H1 (cell line): Measurements from ENCODE around the gene ERO1B. TPM values are rescaled to one million over a fixed set of nuclear protein-coding genes. Genes with fewer than 3 reads are reported as not detected.

Experiments
- CTCF ChIA-PET: fragments of 300-600 bp; sonication (Branson Sonifier 250); formaldehyde crosslinking; loops from one replicate; lab custom pipeline; 2021; ENCODE audit not compliant: partially characterized antibody; lab: Charles Lee
- POLR2A ChIA-PET: fragments of 300-600 bp; sonication (Branson Sonifier 250); formaldehyde crosslinking; loops from one replicate; lab custom pipeline; 2021; ENCODE audit warnings: inconsistent platforms; ENCODE audit not compliant: partially characterized antibody; lab: Charles Lee
- DNase-seq, 2 experiments: peaks; one replicate each; pipeline versions ENCODE4 v3.0.0 to v3.0.0-alpha.2; 2010 to 2022; ENCODE audit warnings: low spot score in 2 of 2, low read depth in 1 of 2, mixed read lengths in 1 of 2
- FAIRE-seq: peaks from 2 replicates; lab custom pipeline; 2011; peaks lifted over from hg19 to GRCh38; lab: Jason Lieb, UNC
- H2AFZ ChIP-seq: 2 replicates; pipeline ENCODE4 v1.8.1; 2012; ENCODE audit warnings: low read length, inconsistent platforms
- H2AK5ac ChIP-seq: 2 replicates; pipeline ENCODE4 v1.6.1; 2013; ENCODE audit warnings: low read depth, low read length
- H2BK120ac ChIP-seq: replicated peaks from 2 replicates; pipeline ENCODE3; 2013; ENCODE audit warnings: low read depth, low read length, inconsistent platforms
- H2BK12ac ChIP-seq: 2 replicates; pipeline ENCODE4 v1.6.1; 2013; ENCODE audit warnings: low read depth, low read length
- H2BK15ac ChIP-seq: 2 replicates; pipeline ENCODE4 v1.6.1; 2013; ENCODE audit warnings: low read length
- H2BK20ac ChIP-seq: 2 replicates; pipeline ENCODE4 v1.6.1; 2013; ENCODE audit warnings: low read length
- H2BK5ac ChIP-seq: 2 replicates; pipeline ENCODE4 v1.6.1; 2013; ENCODE audit warnings: low read depth, low read length
- H3K14ac ChIP-seq: 2 replicates; pipeline ENCODE4 v1.6.1; 2013; ENCODE audit warnings: inconsistent platforms; ENCODE audit not compliant: insufficient read length
- H3K18ac ChIP-seq: 2 replicates; pipeline ENCODE4 v1.6.1; 2013; ENCODE audit warnings: low read length; ENCODE audit errors: extremely low read depth
- H3K23ac ChIP-seq: 2 replicates; pipeline ENCODE4 v1.6.1; 2013; ENCODE audit warnings: inconsistent platforms; ENCODE audit not compliant: insufficient read length
- H3K23me2 ChIP-seq: 2 replicates; pipeline ENCODE4 v1.6.1; 2013; ENCODE audit warnings: low read depth, low read length
- H3K27ac ChIP-seq: 2 replicates; pipeline ENCODE4 v1.6.1; 2011; ENCODE audit warnings: low read depth, low read length, inconsistent platforms
- H3K27me3 ChIP-seq, 4 experiments: replicated peaks in 1 of 4; 1 replicate in 1 of 4; 2 replicates in 3 of 4; pipeline versions ENCODE4 v1.6.1 to v1.8.1; 2011 to 2013; ENCODE audit warnings: low read length in 3 of 4, mild to moderate bottlenecking in 3 of 4, inconsistent platforms in 2 of 4, mixed read lengths in 2 of 4, moderate library complexity in 1 of 4; ENCODE audit not compliant: control insufficient read depth in 3 of 4, insufficient read depth in 3 of 4; ENCODE audit errors: extremely low read depth in 1 of 4
- H3K36me3 ChIP-seq, 4 experiments: 2 replicates each; pipeline versions ENCODE4 v1.6.1 to v1.8.1; 2011 to 2013; ENCODE audit warnings: mild to moderate bottlenecking in 4 of 4, low read length in 3 of 4, moderate library complexity in 2 of 4, control low read depth in 1 of 4, inconsistent platforms in 1 of 4; ENCODE audit not compliant: insufficient read depth in 4 of 4, control insufficient read depth in 2 of 4
- H3K4ac ChIP-seq: replicated peaks from 2 replicates; pipeline ENCODE3; 2013; ENCODE audit warnings: low read length, low read depth, mixed read lengths, inconsistent platforms; ENCODE audit not compliant: insufficient read length
- H3K4me1 ChIP-seq, 4 experiments: replicated peaks in 1 of 4; 1 replicate in 1 of 4; 2 replicates in 3 of 4; pipeline versions ENCODE4 v1.6.1 to v1.8.1; 2011 to 2013; ENCODE audit warnings: low read length in 3 of 4, inconsistent platforms in 2 of 4, mixed read lengths in 1 of 4; ENCODE audit not compliant: insufficient read depth in 4 of 4, control insufficient read depth in 3 of 4
- H3K4me2 ChIP-seq, 2 experiments: 2 replicates each; pipeline versions ENCODE4 v1.6.1 to v1.8.1; 2011 to 2013; ENCODE audit warnings: low read depth in 2 of 2, low read length in 2 of 2, control low read depth in 1 of 2, inconsistent platforms in 1 of 2, mild to moderate bottlenecking in 1 of 2; ENCODE audit not compliant: insufficient read depth in 1 of 2
- H3K4me3 ChIP-seq, 4 experiments: fragments of 200-600, 300-600 bp in 1 of 4; sonication (generic), shearing (Covaris generic), sonication (Bioruptor Twin) in 1 of 4; 2 replicates each; pipeline versions ENCODE4 v1.5.1 to v1.8.1; 2011 to 2016; ENCODE audit warnings: low read length in 4 of 4, low read depth in 3 of 4, control low read depth in 2 of 4, inconsistent platforms in 2 of 4, mild to moderate bottlenecking in 2 of 4, mixed read lengths in 1 of 4, moderate library complexity in 1 of 4; ENCODE audit not compliant: insufficient read depth in 2 of 4; ENCODE audit errors: extremely low read depth in 1 of 4
- H3K56ac ChIP-seq: replicated peaks from 2 replicates; pipeline ENCODE3; 2013; ENCODE audit warnings: low read depth, mild to moderate bottlenecking, mixed read lengths, low read length, inconsistent platforms; ENCODE audit not compliant: insufficient read length
- H3K79me1 ChIP-seq: 2 replicates; pipeline ENCODE4 v1.6.1; 2013; ENCODE audit warnings: low read depth, low read length, control low read depth
- H3K79me2 ChIP-seq, 2 experiments: 2 replicates each; pipeline versions ENCODE4 v1.6.1 to v1.8.1; 2012 to 2013; ENCODE audit warnings: low read length in 2 of 2, mild to moderate bottlenecking in 2 of 2, inconsistent platforms in 1 of 2; ENCODE audit not compliant: insufficient read depth in 2 of 2, control insufficient read depth in 1 of 2
- H3K9ac ChIP-seq, 4 experiments: replicated peaks in 1 of 4; 1 replicate in 1 of 4; 2 replicates in 3 of 4; pipeline versions ENCODE4 v1.6.1 to v1.8.1; 2011 to 2013; ENCODE audit warnings: low read depth in 3 of 4, low read length in 3 of 4, control low read depth in 2 of 4, mild to moderate bottlenecking in 2 of 4, moderate library complexity in 2 of 4, inconsistent platforms in 1 of 4; ENCODE audit errors: extremely low read depth in 1 of 4
- H3K9me3 ChIP-seq, 2 experiments: 2 replicates each; pipeline versions ENCODE4 v1.6.1 to v1.8.1; 2012 to 2013; ENCODE audit warnings: mild to moderate bottlenecking in 2 of 2, moderate library complexity in 2 of 2, control low read depth in 1 of 2, inconsistent platforms in 1 of 2, low read depth in 1 of 2, low read length in 1 of 2, mixed read lengths in 1 of 2; ENCODE audit not compliant: insufficient read depth in 2 of 2
- H4K20me1 ChIP-seq, 2 experiments: replicated peaks in 1 of 2; 2 replicates each; pipeline versions ENCODE3 to v1.8.1; 2011 to 2013; ENCODE audit warnings: inconsistent platforms in 2 of 2, low read length in 2 of 2, mild to moderate bottlenecking in 1 of 2; ENCODE audit not compliant: insufficient read depth in 2 of 2, control insufficient read depth in 1 of 2
- H4K5ac ChIP-seq: 2 replicates; pipeline ENCODE4 v1.6.1; 2013; ENCODE audit warnings: low read length, low read depth, mixed read lengths, inconsistent platforms; ENCODE audit not compliant: insufficient read length
- H4K8ac ChIP-seq: 2 replicates; pipeline ENCODE4 v1.8.0; 2013; ENCODE audit warnings: mild to moderate bottlenecking, moderate library complexity, low read length, inconsistent platforms; ENCODE audit not compliant: insufficient read depth; ENCODE audit errors: extremely low read depth
- H4K91ac ChIP-seq: replicated peaks from 2 replicates; pipeline ENCODE3; 2013; ENCODE audit warnings: low read length, mixed read lengths, inconsistent platforms; ENCODE audit not compliant: insufficient read length
- CHD1 ChIP-seq: IDR thresholded peaks from 2 replicates; pipeline ENCODE4 v1.6.1; 2012; ENCODE audit warnings: low read depth, low read length, improper control_type of control experiment
- CHD2 ChIP-seq: IDR thresholded peaks from 2 replicates; pipeline ENCODE4 v1.6.1; 2012; ENCODE audit warnings: low read length, improper control_type of control experiment
- CTCF ChIP-seq, 3 experiments: IDR thresholded peaks; 1 replicate in 2 of 3; 2 replicates in 1 of 3; pipeline versions ENCODE4 v1.5.1 to v1.6.1; 2011; ENCODE audit warnings: low read length in 3 of 3, mild to moderate bottlenecking in 3 of 3, inconsistent platforms in 2 of 3, low read depth in 1 of 3, moderate library complexity in 1 of 3; ENCODE audit not compliant: insufficient read depth in 1 of 3; ENCODE audit errors: control extremely low read depth in 1 of 3
- POLR2AphosphoS5 ChIP-seq: IDR thresholded peaks from 2 replicates; pipeline ENCODE4 v1.6.1; 2011; ENCODE audit warnings: low read depth, low read length
- RAD21 ChIP-seq, 2 experiments: IDR thresholded peaks in 1 of 2; conservative IDR thresholded peaks in 1 of 2; 2 replicates each; pipeline ENCODE4 v1.6.1; 2011; ENCODE audit warnings: low read depth in 2 of 2, low read length in 2 of 2, improper control_type of control experiment in 1 of 2, inconsistent platforms in 1 of 2, mild to moderate bottlenecking in 1 of 2, moderate library complexity in 1 of 2
- SRF ChIP-seq: IDR thresholded peaks from 2 replicates; pipeline ENCODE4 v1.6.1; 2011; ENCODE audit warnings: mild to moderate bottlenecking, low read depth, low read length, moderate library complexity
- USF2 ChIP-seq: IDR thresholded peaks from 2 replicates; pipeline ENCODE4 v1.6.1; 2011; ENCODE audit warnings: low read length, improper control_type of control experiment
- WGBS, 2 experiments: shearing (Covaris generic) in 1 of 2; methylation state at CpG; one replicate each; pipeline versions ENCODE4 v1.1.6 to v1.1.7; 2013 to 2015; ENCODE audit warnings: low lambda C conversion rate in 2 of 2, mixed read lengths in 2 of 2, inconsistent platforms in 1 of 2, low coverage in 1 of 2, missing lambda C conversion rate in 1 of 2; ENCODE audit not compliant: insufficient replicate concordance in 2 of 2, insufficient coverage in 1 of 2, insufficient read length in 1 of 2; ENCODE audit errors: extremely low coverage in 1 of 2, missing lambda C conversion rate in 1 of 2; 5-methylcytosine and 5-hydroxymethylcytosine counted together
- polyA plus RNA-seq, 7 experiments: library from polyadenylated mRNA; depleted of rRNA in 3 of 7; stranded (reverse) in 5 of 7; unstranded in 2 of 7; fragments of >200 nt in 5 of 7; fragments of 200-250 nt in 2 of 7; gene quantifications; 1 replicate in 5 of 7; 2 replicates in 1 of 7; 4 replicates in 1 of 7; pipeline versions ENCODE4 v1.2.1 to v1.2.3, GENCODE V29; 2011 to 2013; ENCODE audit warnings: missing spikeins in 2 of 7, mixed read lengths in 2 of 7
- total RNA-seq: library from RNA; stranded (reverse); fragmentation: NEBNext Ultra II Directional; extraction: Animal tissue kit (Norgen Biotek cat#: 25700); gene quantifications from 2 replicates; pipeline ENCODE4 v1.2.1, GENCODE V29; 2021

The ERO1B gene
- total and polyA plus RNA-seq, 2 of the 8 experiments (the other 6 are each of a cell fraction or from before 2014, with no cell fraction given), result 0.74 to 5.6 TPM

GRCh38 chr1:236181059-236181458, 100.7 kb downstream of the ERO1B start:
- H2BK15ac ChIP-seq, result no peak overlapping the region
- 88% methylated on average over 3 of the region's 3 CpGs; no CpG with 5 or more reads in 1 of the 2 experiments for WGBS, 2 experiments
- no peak overlapping the region for H3K4me3 ChIP-seq
- H3K27me3 ChIP-seq, result no peaks in the 10 kb centered on the region
- H3K9ac ChIP-seq, result no peak overlapping the region
- H3K4me1 ChIP-seq, result no peaks in the 10 kb centered on the region; a peak in 1 of 7 replicates
- H3K79me2 ChIP-seq, result no peaks in the 10 kb centered on the region
- no peaks in the 10 kb centered on the region for H4K20me1 ChIP-seq
- no peak overlapping the region for H2BK120ac ChIP-seq
- DNase-seq, result no peak
- H2BK5ac ChIP-seq, result no peak overlapping the region
- no peaks in the 10 kb centered on the region for H3K9me3 ChIP-seq
- H4K91ac ChIP-seq, result no peak overlapping the region
- CTCF ChIA-PET, result interaction anchor here (1.2 kb wide), 1 partner anchor 12 kb away, joined by 6 read pairs; no protein-coding TSS in a partner anchor
- POLR2A ChIA-PET, result no interaction called here
- TF ChIP-seq CHD2, result no peak
- TF ChIP-seq RAD21 (IDR thresholded peaks at IDR 0.05 in 1 of 2, conservative IDR thresholded peaks at IDR 0.05 in 1 of 2; ENCODE audit: low read depth in 2 of 2, low read length in 2 of 2), result no peak
- no peak for TF ChIP-seq USF2
- TF ChIP-seq POLR2AphosphoS5, result no peak
- no peak for TF ChIP-seq SRF
- no peak for TF ChIP-seq CTCF (IDR thresholded peaks at IDR 0.05; ENCODE audit: control extremely low read depth in 1 of 3, insufficient read depth in 1 of 3, low read depth in 1 of 3, low read length in 3 of 3)
- TF ChIP-seq CHD1, result no peak
- TF ChIP-seq, all 59 proteins: peak for 0
- Histone ChIP-seq H4K8ac (no peak overlapping the region), H4K5ac (no peak overlapping the region), H2BK20ac (no peak overlapping the region), H2AFZ (no peak overlapping the region), H3K79me1 (no peaks in the 10 kb centered on the region; the same call in 1 of the 2 replicates), H2AK5ac (no peak overlapping the region), H2BK12ac (no peak overlapping the region), H3K23me2 (no peaks in the 10 kb centered on the region), H3K4me2 (no peak overlapping the region), H3K18ac (no peak overlapping the region), H3K27ac (no peak overlapping the region), H3K36me3 (peaks cover 0 to 7% (median 0%) of the 10 kb centered on the region in 4 experiments; a peak in 3 of 8 replicates), H3K23ac (no peak overlapping the region), H3K56ac (no peak overlapping the region), H3K14ac (no peak overlapping the region), H3K4ac (no peak overlapping the region)
- FAIRE-seq, result no peak
